ENCODE measurements around the gene SP6. TPM values are rescaled to one million over a fixed set of nuclear protein-coding genes. Genes with fewer than 3 reads are reported as not detected.

The SP6 gene
- total RNA-seq, 2 experiments from 2014 or later, result 0.12 TPM; not detected in 1

GRCh38 chr17:47888293-47888692, 37.3 kb upstream of the SP6 start:
- Mint-ChIP-seq H3K36me3 (no peaks in the 10 kb centered on the region), H3K27ac (no peak overlapping the region), H3K4me1 (peaks cover 9% of the 10 kb centered on the region), H3K4me3 (no peak overlapping the region), H3K9me3 (ENCODE audit: low read depth) (no peaks in the 10 kb centered on the region), H3K27me3 (no peaks in the 10 kb centered on the region)
- CTCF ChIA-PET, result interaction anchor here (3.7 to 8.7 kb wide), 2 partner anchors 42 to 51 kb away, joined by 20 to 365 read pairs; partner anchors contain the start of genes SCRN2 and SP6
- DNase-seq (no peak), ATAC-seq (no peak)

- Mint-ChIP-seq H3K4me1 (peaks cover 4% of the 10 kb centered on the region), H3K27ac (no peak overlapping the region), H3K9me3 (ENCODE audit: low read depth) (no peaks in the 10 kb centered on the region), H3K36me3 (no peaks in the 10 kb centered on the region), H3K27me3 (peaks cover 7% of the 10 kb centered on the region), H3K4me3 (no peak overlapping the region)
- ATAC-seq, result no peak
- CTCF ChIA-PET, result interaction anchor here (0.7 to 7.4 kb wide), 5 partner anchors 16 to 47 kb away, joined by 3 to 63 read pairs (median 3); partner anchors contain the start of genes SCRN2 and SP6
- DNase-seq, result no peak
Measured at GRCh38 chr17:47884905-47885730, 34.2 kb upstream of the SP6 start.

GRCh38 chr17:47884427-47884740, 33.4 kb upstream of the SP6 start:
- H3K9me3 Mint-ChIP-seq (ENCODE audit: low read depth), result no peaks in the 10 kb centered on the region
- no peaks in the 10 kb centered on the region for H3K36me3 Mint-ChIP-seq
- ATAC-seq, result no peak
- no peak overlapping the region for H3K4me3 Mint-ChIP-seq
- H3K4me1 Mint-ChIP-seq, result peaks cover 2% of the 10 kb centered on the region
- CTCF ChIA-PET, result interaction anchor here (0.5 to 7.4 kb wide), 4 partner anchors 15 to 244 kb away, joined by 3 to 63 read pairs (median 4); partner anchors contain the start of gene SCRN2
- H3K27me3 Mint-ChIP-seq, result peaks cover 9% of the 10 kb centered on the region
- DNase-seq, result no peak
- no peak overlapping the region for H3K27ac Mint-ChIP-seq

GRCh38 chr17:47883589-47884426, 32.8 kb upstream of the SP6 start:
- peaks cover 7% of the 10 kb centered on the region for H3K4me1 Mint-ChIP-seq
- CTCF ChIA-PET, result interaction anchor here (0.5 to 7.4 kb wide), 6 partner anchors 15 to 245 kb away, joined by 3 to 63 read pairs (median 4); partner anchors contain the start of gene SCRN2

GRCh38 chr17:47882695-47883588, 32.0 kb upstream of the SP6 start:
- ATAC-seq (no peak), DNase-seq (no peak)
- no peaks in the 10 kb centered on the region for H3K9me3 Mint-ChIP-seq (ENCODE audit: low read depth)

More at GRCh38 chr17:47883589-47884426, 32.8 kb upstream of the SP6 start:
- no peak for ATAC-seq
- DNase-seq, result no peak
- Mint-ChIP-seq H3K9me3 (ENCODE audit: low read depth) (no peaks in the 10 kb centered on the region), H3K27me3 (peaks cover 14% of the 10 kb centered on the region), H3K36me3 (no peaks in the 10 kb centered on the region), H3K27ac (no peak overlapping the region), H3K4me3 (no peak overlapping the region)

GRCh38 chr17:47882247-47882646, 31.3 kb upstream of the SP6 start:
- peaks cover 23% of the 10 kb centered on the region for H3K27me3 Mint-ChIP-seq
- no peaks in the 10 kb centered on the region for H3K36me3 Mint-ChIP-seq
- peaks cover 7% of the 10 kb centered on the region for H3K4me1 Mint-ChIP-seq
- no peak overlapping the region for H3K27ac Mint-ChIP-seq
- no peaks in the 10 kb centered on the region for H3K9me3 Mint-ChIP-seq (ENCODE audit: low read depth)
- no peak overlapping the region for H3K4me3 Mint-ChIP-seq
- no peak for ATAC-seq
- CTCF ChIA-PET, result interaction anchor here (0.8 to 7.4 kb wide), 7 partner anchors 7 to 88 kb away, joined by 3 to 63 read pairs (median 5); partner anchors contain the start of genes CDK5RAP3, SCRN2 and SP2
- no peak for DNase-seq

More at GRCh38 chr17:47882695-47883588, 32.0 kb upstream of the SP6 start:
- CTCF ChIA-PET, result interaction anchor here (0.8 to 7.4 kb wide), 6 partner anchors 9 to 135 kb away, joined by 3 to 63 read pairs (median 4); partner anchors contain the start of genes CDK5RAP3 and SCRN2
- Mint-ChIP-seq H3K36me3 (no peaks in the 10 kb centered on the region), H3K4me3 (no peak overlapping the region), H3K27ac (no peak overlapping the region), H3K27me3 (peaks cover 20% of the 10 kb centered on the region), H3K4me1 (peaks cover 7% of the 10 kb centered on the region)

GRCh38 chr17:47879776-47880454, 29.0 kb upstream of the SP6 start:
- Mint-ChIP-seq H3K4me1 (peaks cover 7% of the 10 kb centered on the region), H3K27me3 (peaks cover 34% of the 10 kb centered on the region), H3K4me3 (no peak overlapping the region), H3K9me3 (ENCODE audit: low read depth) (no peaks in the 10 kb centered on the region), H3K27ac (no peak overlapping the region), H3K36me3 (no peaks in the 10 kb centered on the region)
- CTCF ChIA-PET, result interaction anchor here (1.2 to 7.4 kb wide), 4 partner anchors 10 to 37 kb away, joined by 7 to 63 read pairs (median 10); partner anchors contain the start of gene SCRN2
- DNase-seq, result no peak
- ATAC-seq, result no peak

GRCh38 chr17:47879028-47879585, 28.1 kb upstream of the SP6 start:
- no peak overlapping the region for H3K27ac Mint-ChIP-seq
- H3K4me3 Mint-ChIP-seq, result no peak overlapping the region
- ATAC-seq, result no peak
- no peaks in the 10 kb centered on the region for H3K36me3 Mint-ChIP-seq
- peaks cover 39% of the 10 kb centered on the region for H3K27me3 Mint-ChIP-seq
- no peaks in the 10 kb centered on the region for H3K9me3 Mint-ChIP-seq (ENCODE audit: low read depth)
- CTCF ChIA-PET, result interaction anchor here (1.2 to 3.2 kb wide), 3 partner anchors 10 to 36 kb away, joined by 7 to 12 read pairs (median 8); no protein-coding TSS in a partner anchor
- no peak for DNase-seq
- peaks cover 7% of the 10 kb centered on the region for H3K4me1 Mint-ChIP-seq

- no peak overlapping the region for H3K4me3 Mint-ChIP-seq
- peaks cover 7% of the 10 kb centered on the region for H3K4me1 Mint-ChIP-seq
- ATAC-seq, result no peak
- DNase-seq, result no peak
- no peak overlapping the region for H3K27ac Mint-ChIP-seq
- peaks cover 45% of the 10 kb centered on the region for H3K27me3 Mint-ChIP-seq
- CTCF ChIA-PET, result interaction anchor here (1.2 to 1.8 kb wide), 2 partner anchors 31 to 36 kb away, joined by 7 to 8 read pairs; no protein-coding TSS in a partner anchor
- H3K9me3 Mint-ChIP-seq (ENCODE audit: low read depth), result no peaks in the 10 kb centered on the region
- no peaks in the 10 kb centered on the region for H3K36me3 Mint-ChIP-seq
Measured at GRCh38 chr17:47878203-47879027, 27.5 kb upstream of the SP6 start.

GRCh38 chr17:47877368-47878034, 26.5 kb upstream of the SP6 start:
- H3K36me3 Mint-ChIP-seq, result no peaks in the 10 kb centered on the region
- no peak overlapping the region for H3K4me3 Mint-ChIP-seq
- H3K4me1 Mint-ChIP-seq, result peaks cover 7% of the 10 kb centered on the region
- peaks cover 52% of the 10 kb centered on the region for H3K27me3 Mint-ChIP-seq
- no peaks in the 10 kb centered on the region for H3K9me3 Mint-ChIP-seq (ENCODE audit: low read depth)
- DNase-seq, result no peak
- ATAC-seq, result no peak
- H3K27ac Mint-ChIP-seq, result no peak overlapping the region
- CTCF ChIA-PET, result no interaction called here

Data from activated CD8-positive, alpha-beta memory T cell treated with anti-CD3 and anti-CD28 coated beads, Interleukin-2, amount 10 ng/mL, durations not matched to agents 7 days and 5 days (primary cell).